ENCODE results near the gene AADACL4. TPM values are rescaled to one million over a fixed set of nuclear protein-coding genes. Genes with fewer than 3 reads are reported as not detected.

AADACL4 gene
- total and polyA plus RNA-seq, 9 of the 15 experiments (the other 6 are each of a cell fraction or from before 2014, with no cell fraction given) = not detected

- TF ChIP-seq SP1 (CRISPR knock-in tag; IDR thresholded peaks at IDR 0.05) (no peak; the same call in 1 of the 2 replicates), POLR2AphosphoS5 (IDR thresholded peaks at IDR 0.05; ENCODE audit: control insufficient read depth, insufficient read depth, low read depth, low read length) (no peak), CTCFL (IDR thresholded peaks at IDR 0.05; ENCODE audit: borderline replicate concordance, insufficient read depth, low read depth, low read length, poor library complexity, severe bottlenecking) (no peak), ZNF239 (CRISPR knock-in tag; IDR thresholded peaks at IDR 0.05) (no peak; the same call in 1 of the 2 replicates), ZNF778 (CRISPR knock-in tag; IDR thresholded peaks at IDR 0.05) (no peak), BRD4 (IDR thresholded peaks at IDR 0.05) (no peak), ZBTB33 (CRISPR knock-in tag; IDR thresholded peaks at IDR 0.05) (no peak), MAFF (IDR thresholded peaks at IDR 0.05; ENCODE audit: low read length) (no peak), ESRRA (IDR thresholded peaks at IDR 0.05; ENCODE audit: borderline replicate concordance, low read depth) (peak; percentile 42; the same call in 1 of the 2 replicates), RB1 (IDR thresholded peaks at IDR 0.05; ENCODE audit: low read depth) (no peak), MTF1 (CRISPR knock-in tag; IDR thresholded peaks at IDR 0.05; ENCODE audit: borderline replicate concordance) (no peak), SMAD3 (CRISPR knock-in tag; conservative IDR thresholded peaks at IDR 0.05) (no peak), PML (IDR thresholded peaks at IDR 0.05; ENCODE audit: low read length) (no peak), ZNF511 (CRISPR knock-in tag; IDR thresholded peaks at IDR 0.05) (no peak), CREB5 (CRISPR knock-in tag; IDR thresholded peaks at IDR 0.05) (no peak), ZBTB2 (IDR thresholded peaks at IDR 0.05) (no peak), SRSF7 (optimal IDR thresholded peaks at IDR 0.05; ENCODE audit: low read depth, low read length) (no peak), MAFG (tag; conservative IDR thresholded peaks at IDR 0.05) (no peak), SIN3A (IDR thresholded peaks at IDR 0.05; ENCODE audit: borderline replicate concordance in 2 of 2, control insufficient read depth in 1 of 2, low read depth in 2 of 2, low read length in 2 of 2) (no peak)
These were observed 41.9 kb upstream of the AADACL4 start (continued) for GRCh38 chr1:12601700-12602658.

Measured in K562 (cell line).